H4 (cell line): ENCODE data around the gene FCRL1. TPM values are rescaled to one million over a fixed set of nuclear protein-coding genes. Genes with fewer than 3 reads are reported as not detected.

Experiments
- total RNA-seq: library from RNA; depleted of rRNA; stranded (reverse); fragments of >200 nt; shearing (Covaris generic); gene quantifications from 2 replicates; pipeline ENCODE4 v1.2.3, GENCODE V29; 2014; rRNA removed

Gene FCRL1
- total RNA-seq, 1 experiment from 2014 or later = not detected

Other genes starting within 250 kb of the FCRL1 start
- gene FCRL4, start 222.0 kb downstream of the FCRL1 start, total RNA-seq = not detected in 2 replicates
- gene FCRL3, start 119.4 kb downstream of the FCRL1 start, total RNA-seq = not detected in 2 replicates
- not detected in 2 replicates for gene FCRL2, start 43.0 kb downstream of the FCRL1 start, total RNA-seq
- gene CD5L, start 21.7 kb upstream of the FCRL1 start, total RNA-seq = not detected in 2 replicates
- 35.2 and 38.4 TPM in 2 replicates for gene KIRREL1, start 173.5 kb upstream of the FCRL1 start, total RNA-seq